Spleen (tissue), 7 donors: ENCODE data around the gene TUBA1C.

Experiments
- CTCF ChIP-seq, 11 experiments: fragments of 200-600 bp in 7 of 11; fragments of 450-650 bp in 4 of 11; sonication (generic) in 4 of 11; IDR thresholded peaks in 8 of 11; conservative IDR thresholded peaks in 3 of 11; 1 replicate in 7 of 11; 2 replicates in 4 of 11; pipeline versions ENCODE4 v1.4.0 to v1.8.0; 2016 to 2021; ENCODE audit warnings: antibody characterized with exemption in 11 of 11, inconsistent platforms in 4 of 11, mild to moderate bottlenecking in 1 of 11
- POLR2AphosphoS5 ChIP-seq, 3 donors: sonication (generic); formaldehyde crosslinking; IDR thresholded peaks; one replicate each; pipeline ENCODE4 v1.5.1; 2017; ENCODE audit warnings: antibody characterized with exemption in 3 of 3
- donor health status: DM: no; HTN: no; CAD: no; lungs with moderate emphysema.
- donor health status: DM: no; HTN: no; CAD: no.
- donor health status: DM: no; HTN: no; CAD: no.

- TF ChIP-seq POLR2AphosphoS5 (IDR thresholded peaks at IDR 0.05) (no peak), CTCF (IDR thresholded peaks at IDR 0.05 in 8 of 11, conservative IDR thresholded peaks at IDR 0.05 in 3 of 11) (no peak)
These were observed 34.6 kb upstream of the TUBA1C start for GRCh38 chr12:49230176-49230804.
